ENCODE measurements around the gene ZNF546.
"Not testable (repeated sequence)": the region's sequence is repeated elsewhere in the genome, so short reads cannot be mapped to it uniquely, and the experiment has no call there.

ZNF546 gene

DNA sequence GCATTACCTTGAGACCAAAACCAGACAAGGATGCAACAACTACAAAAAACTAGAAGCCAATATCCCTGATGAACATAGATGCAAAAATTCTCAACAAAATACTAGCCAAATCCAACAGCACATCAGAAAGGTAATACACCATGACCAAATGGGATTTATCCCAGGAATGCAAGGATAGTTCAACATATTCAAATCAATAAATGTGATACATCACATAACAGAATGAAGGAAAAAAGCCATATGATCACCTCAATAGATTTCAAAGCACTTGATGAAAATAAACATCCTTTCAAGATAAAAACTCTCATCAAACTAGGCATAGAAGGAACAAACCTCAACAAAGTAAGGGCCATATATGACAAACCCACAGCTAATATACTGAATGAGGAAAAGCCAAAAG lies 10.2 kb upstream of the ZNF546 start:
- DNase-seq (ENCODE audit: low read depth, low spot score): no peak

DNA sequence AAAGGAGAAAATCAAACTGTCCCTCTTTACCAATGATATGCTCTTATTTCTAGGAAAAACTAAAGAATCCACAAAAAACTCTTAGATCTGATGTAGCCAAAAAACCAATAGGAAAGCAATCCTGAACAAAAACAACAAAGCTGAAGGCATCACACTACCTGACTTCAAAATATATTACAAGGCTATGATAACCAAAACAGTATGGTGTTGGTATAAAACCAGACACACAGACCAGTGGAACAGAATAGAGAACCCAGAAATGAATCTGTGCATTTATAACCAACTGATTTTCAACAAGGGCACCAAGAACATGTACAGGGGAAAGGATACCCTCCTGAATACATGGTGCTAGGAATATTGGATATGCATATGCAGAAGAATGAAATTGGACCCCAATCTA lies 9.7 kb upstream of the ZNF546 start:
- DNase-seq (ENCODE audit: low read depth, low spot score): no peak

DNA sequence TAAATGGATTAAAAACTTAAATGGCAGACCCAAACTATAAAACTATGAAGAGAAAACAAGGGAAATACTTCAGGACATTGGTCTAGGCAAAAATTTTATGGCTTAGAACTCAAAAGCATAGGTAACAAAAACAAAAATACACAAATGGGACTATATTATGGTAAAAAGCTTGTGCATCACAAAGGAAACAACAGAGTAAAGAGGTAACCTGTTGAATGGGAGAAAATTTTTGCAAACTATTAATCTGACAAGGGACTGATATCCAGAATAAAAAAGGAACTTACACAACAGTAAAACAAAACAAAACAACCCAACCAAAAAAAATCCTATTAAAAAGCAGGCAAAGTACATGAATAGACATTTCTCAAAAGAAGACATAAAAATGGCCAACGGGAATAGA lies 9.3 kb upstream of the ZNF546 start:
- DNase-seq (ENCODE audit: low read depth, low spot score): no peak

DNA sequence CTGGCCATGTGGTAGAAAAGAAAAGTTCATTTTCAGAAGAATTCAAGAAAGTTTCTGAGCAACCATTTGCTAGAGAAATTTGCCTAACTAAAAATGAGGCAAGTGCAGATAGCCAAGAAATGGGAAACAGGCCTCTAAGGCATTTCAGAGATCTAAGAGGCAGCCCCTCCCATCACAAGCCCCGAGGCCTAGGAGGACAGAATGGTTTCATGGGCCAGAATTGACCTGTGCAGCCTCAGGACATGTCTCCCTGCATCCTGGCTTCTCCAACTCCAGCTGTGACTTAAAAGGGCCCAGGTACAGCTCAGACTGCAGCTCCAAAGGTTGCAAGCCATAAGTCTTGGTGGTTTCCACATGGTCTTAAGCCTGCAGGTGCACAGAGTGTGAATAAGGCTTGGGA lies 3.3 kb upstream of the ZNF546 start:
- no peak for DNase-seq (ENCODE audit: low read depth, low spot score)

DNA sequence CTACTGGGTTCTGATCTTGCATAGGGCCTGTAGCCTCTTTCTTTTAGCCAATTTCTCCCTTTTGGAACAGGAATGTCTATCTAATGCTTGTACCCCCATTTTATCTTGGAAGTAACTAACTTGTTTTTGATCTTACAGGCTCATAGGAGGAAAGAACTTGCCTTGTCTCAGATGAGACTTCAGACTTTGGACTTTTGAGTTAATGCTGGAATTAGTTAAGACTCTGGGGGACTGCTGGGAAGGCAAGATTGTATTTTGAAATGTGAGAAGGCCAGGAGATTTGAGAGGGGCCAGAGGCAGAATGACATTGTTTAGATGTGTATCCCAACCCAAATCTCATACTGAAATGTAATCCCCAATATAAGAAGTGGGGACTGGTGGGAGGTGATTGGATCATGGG lies 2.5 kb upstream of the ZNF546 start:
- DNase-seq (ENCODE audit: low read depth, low spot score): no peak

DNA sequence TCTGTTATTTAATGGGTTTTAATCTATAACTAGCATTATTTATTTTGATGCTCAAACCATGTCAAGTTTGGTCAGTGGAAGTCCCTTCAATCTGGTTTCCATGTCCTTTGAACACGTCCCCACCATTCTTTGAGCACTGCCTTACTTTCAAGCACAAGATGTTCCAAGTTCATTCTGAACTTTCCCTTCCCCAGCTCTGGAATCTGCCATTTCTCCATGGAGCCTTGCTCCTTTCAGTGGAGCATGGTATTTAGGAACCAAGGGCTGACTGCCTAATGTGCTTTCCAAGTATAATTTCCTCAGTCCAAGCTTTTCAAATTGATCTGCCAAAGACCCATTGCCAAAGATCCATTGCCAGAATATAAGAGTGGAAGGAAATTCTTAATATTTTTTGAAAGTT lies 1.1 kb upstream of the ZNF546 start:
- no peak for DNase-seq (ENCODE audit: low read depth, low spot score)

DNA sequence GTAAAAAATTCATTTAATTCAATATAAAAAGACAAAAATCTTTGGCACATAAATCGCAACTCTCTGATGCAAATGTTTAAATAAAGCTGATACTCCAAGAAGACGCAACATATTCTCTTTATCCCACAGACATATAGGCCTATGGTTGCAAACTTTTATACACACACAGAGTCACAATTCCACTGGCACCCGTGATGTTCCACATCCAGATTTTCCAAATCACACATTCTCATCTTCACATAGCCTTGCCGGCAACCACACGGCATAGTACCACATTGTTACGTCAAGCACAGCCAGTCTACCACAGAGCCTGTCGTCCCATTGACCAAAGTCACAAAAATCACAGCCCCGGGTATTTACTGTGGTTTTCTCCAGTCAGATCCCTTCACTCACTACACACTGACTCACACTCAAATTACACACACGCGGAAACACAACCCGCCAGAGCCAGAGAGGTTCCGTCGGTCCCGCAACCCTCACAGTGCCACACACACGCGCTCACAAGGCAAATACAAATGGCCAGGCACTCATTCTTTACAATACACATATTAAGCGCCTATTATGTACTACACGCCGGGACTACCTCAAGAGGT lies 546 bp upstream of the ZNF546 start:
- DNase-seq (ENCODE audit: low read depth, low spot score): no peak

DNA sequence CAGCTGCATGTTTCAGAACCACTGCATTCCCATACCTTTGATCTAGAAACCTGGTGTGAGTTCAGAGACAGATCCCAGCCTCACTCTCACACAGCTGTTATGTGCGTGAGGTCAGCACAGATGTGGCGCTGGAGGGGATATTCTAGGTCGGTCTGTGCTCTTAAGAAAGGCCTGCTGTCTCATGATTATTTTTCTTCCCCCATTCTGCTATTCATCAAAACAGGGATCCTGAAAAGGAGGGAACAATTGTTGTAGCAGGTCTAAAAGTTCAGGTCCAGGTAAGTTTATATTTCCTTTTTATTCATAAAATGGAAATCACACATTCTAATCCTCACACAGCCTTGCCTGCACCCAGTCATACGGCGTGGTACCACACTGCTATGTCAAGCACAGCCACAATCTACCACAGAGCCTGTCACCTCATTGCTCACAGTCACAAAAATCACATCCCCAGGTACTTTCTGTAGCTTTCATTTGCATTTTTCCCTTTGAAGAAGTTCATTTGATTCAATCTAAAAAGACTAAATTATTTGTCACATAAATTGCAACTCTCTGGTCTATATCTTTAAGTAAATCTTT lies 867 bp downstream of the ZNF546 start:
- DNase-seq (ENCODE audit: low read depth, low spot score): no peak

DNA sequence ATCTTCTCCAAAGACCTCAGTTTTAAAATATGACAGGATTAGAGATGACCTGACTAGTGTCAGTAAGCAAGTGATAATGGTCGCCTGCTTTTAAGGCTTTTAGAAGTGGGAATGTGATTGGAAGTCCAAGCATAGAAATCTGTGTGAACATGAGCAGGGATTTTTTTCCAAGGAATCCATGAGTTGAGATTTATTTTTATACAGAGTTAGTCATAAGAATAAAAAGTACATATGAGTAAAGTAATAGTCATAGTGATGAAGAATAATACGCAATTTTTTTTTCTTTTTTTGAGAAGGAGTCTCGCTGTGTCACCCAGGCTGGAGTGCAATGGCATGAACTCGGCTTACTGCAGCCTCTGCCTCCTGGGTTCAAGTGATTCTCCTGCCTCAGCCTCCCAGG lies 1.6 kb downstream of the ZNF546 start:
- no peak for DNase-seq (ENCODE audit: low read depth, low spot score)

DNA sequence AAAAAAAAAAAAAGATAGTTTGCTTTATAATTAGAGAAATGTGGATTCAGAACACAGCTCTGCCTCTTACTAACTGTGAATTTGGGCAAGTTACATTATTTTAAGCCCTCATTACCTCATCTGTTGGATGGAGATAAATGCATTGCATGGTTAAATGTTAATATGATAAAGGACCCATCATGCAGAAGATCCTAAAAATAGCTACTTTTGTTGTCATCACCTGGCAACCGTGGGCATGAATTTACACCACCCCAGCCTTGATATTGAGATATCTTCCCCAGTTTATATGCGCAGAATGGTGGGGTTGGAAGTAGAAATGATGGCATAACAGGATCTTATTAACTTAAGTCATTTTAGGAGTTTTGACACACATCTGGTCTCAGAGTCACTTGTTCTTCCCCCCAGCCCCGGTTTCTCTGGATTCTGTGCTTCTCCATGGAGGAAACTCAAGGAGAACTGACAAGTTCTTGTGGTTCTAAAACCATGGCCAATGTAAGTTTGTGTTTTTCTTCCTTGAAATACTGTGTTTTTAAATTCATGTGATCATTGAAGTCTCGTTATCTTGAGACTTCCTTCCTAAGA lies 8.9 kb downstream of the ZNF546 start:
- no peak for DNase-seq (ENCODE audit: low read depth, low spot score)

DNA sequence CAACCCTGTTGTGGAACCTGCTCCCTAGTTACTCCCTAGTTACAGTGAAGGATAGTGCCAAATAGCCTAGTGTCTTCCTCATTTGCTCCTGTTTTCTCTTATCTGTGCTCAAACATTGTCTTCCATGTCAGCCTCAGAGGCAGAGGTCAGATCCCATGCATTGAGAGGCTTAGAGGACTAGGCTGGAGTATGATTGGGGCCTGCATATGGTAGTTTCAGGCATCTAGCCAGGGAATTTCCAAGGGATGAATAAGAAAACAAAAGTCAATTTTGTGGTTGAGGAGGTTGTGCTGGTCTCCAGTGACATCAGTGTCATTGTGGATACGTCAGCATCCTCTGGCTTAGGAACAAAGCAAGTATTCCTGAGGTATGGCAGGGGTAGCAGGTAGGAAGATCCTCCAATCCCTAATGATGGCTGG lies 9.4 kb downstream of the ZNF546 start:
- DNase-seq (ENCODE audit: low read depth, low spot score): no peak

DNA sequence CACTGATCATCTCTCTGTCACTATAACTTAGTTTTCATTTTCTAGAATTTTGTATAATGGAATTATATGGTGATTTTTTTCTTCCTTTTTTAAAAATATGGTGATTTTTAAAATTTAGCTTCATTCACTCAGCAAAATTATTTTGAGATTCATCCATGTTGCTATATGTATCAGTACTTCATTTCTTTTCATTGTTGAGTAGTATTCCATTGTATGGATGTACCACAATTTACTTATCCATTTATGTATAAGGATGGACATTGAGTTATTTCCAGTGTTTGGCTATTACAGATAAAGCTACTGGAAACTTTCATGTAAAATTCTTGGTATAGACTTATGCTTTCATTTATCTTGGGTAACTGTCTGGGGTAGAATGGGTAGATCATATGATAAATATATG lies 12.8 kb downstream of the ZNF546 start:
- DNase-seq (ENCODE audit: low read depth, low spot score): no peak

DNA sequence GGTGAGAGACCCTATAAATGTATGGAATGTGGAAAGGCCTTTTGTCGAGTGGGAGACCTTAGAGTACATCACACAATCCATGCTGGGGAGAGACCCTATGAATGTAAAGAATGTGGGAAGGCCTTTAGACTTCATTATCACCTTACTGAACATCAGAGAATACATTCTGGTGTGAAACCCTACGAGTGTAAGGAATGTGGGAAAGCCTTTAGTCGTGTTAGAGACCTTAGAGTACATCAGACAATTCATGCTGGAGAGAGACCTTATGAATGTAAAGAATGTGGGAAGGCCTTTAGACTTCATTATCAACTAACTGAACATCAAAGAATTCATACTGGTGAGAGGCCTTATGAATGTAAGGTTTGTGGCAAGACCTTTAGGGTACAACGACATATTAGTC lies 17.1 kb downstream of the ZNF546 start:
- DNase-seq (ENCODE audit: low read depth, low spot score): no peak

DNA sequence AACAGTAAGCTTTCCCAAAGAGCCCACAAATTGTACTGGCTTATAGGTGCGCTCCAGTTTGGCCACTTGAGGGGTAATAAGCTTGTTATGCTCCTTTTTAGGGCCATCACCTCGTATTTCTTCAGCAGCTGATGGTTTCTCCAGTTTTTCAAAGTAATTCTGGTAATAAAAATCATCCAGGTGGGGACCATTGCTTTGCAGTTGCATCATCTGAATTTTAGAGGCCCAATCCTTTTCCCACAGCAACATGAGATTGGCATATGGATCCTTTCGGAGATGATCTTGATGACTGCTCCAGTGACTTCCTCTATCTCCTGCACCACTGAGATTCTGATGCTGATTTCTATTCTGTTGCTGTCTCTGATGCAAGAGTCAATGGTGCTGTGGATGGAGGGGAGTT lies 27.1 kb downstream of the ZNF546 start:
- DNase-seq (ENCODE audit: low read depth, low spot score): no peak

DNA sequence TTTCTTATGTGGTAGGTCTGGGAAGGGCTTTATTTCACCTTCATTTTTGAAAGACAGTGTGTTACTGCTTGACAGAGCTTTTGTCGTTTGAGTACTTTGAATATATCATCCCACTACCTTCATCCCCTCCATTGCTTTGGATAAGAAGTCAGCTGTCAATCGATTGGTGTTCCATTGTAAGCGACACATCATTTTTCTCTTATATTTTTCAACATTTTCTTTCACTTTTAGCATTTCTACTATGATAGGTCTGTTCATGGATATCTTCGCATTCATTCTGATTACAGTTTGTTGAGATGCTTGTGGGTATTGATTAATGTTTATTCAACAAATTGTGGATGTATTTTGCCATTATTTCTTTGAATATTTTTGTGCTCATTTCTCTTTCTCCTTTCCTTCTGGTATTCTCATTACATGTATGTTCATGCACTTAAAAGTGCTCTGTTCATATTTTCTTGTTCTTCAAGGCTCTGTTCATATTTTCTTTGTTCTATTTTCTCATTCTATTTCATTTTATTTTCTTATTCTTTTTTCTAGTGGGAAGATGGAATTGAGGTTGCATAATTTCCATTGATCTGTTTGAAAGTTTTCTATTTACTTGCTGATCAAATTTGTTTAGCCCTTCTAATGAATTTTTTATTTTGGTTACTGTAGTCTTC lies 29.2 kb downstream of the ZNF546 start:
- DNase-seq (ENCODE audit: low read depth, low spot score): no peak

DNA sequence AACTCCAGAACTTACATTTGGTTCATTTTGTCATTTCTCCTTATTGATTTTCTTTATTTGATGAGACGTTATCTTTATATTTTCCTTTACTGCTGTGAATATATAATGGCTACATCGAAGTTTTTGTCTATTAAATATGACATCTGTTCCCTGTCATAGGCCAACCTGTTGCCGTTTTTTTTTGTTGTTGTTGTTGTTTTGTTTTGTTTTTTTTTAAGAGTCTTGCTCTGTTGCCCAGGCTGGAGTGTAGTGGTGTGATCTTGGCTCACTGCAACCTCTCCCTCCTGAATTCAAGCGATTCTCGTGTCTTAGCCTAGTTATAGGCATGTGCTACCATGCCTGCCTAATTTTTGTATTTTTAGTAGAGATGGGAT lies 29.7 kb downstream of the ZNF546 start:
- DNase-seq (ENCODE audit: low read depth, low spot score): no peak

DNA sequence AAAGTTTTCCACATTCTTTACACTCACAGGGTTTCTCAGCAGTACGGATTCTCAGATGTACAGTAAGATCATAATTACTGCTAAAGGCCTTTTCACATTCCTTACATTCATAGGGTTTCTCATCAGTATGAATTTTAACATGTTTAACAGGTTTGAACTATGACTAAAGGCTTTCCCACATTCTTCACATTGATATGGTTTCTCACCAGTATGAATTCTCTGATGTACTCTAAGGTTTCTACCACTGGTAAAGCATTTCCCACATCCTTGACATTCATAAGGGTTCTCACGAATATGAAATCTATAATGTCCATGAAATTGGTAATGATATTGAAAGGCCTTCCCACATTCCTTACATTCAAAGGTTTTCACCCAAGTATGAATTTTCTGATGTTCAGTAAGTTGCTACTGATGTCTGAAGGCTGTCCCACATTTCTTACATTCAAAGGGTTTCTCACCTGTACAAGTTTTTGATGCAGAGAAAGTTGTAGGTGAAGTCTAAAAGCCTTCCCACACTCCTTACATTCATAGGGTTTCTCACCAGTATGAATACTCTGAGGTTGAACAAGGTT lies 37.2 kb downstream of the ZNF546 start:
- no peak for DNase-seq (ENCODE audit: low read depth, low spot score)

DNA sequence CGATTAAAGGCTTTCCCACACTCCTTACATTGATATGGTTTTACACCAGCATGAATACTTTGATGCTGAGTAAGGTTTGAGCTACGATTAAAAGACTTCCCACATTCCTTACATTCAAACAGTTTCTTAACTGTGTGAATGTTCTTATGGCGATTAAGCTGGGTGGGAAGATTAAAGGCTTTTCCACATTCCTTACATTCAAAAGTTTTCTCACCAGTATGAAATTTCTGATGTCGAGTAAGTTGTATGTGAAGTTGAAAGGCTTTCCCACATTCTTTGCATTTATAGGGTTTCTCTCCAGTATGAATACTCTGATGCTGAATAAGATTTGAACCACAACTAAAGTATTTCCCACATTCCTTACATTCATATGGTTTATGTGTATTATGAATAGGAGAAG lies 39.1 kb downstream of the ZNF546 start:
- no peak for DNase-seq (ENCODE audit: low read depth, low spot score)

DNA sequence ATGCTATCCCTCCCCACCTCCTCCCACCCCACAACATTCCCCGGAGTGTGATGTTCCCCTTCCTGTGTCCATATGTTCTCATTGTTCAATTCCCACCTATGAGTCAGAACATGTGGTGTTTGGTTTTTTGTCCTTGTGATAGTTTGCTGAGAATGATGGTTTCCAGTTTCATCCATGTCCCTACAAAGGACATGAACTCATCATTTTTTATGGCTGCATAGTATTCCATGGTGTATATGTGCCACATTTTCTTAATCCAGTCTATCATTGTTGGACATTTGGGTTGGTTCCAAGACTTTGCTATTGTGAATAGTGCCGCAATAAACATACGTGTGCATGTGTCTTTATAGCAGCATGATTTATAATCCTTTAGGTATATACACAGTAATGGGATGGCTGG lies 41.2 kb downstream of the ZNF546 start:
- DNase-seq (ENCODE audit: low read depth, low spot score): not testable (repeated sequence)

DNA sequence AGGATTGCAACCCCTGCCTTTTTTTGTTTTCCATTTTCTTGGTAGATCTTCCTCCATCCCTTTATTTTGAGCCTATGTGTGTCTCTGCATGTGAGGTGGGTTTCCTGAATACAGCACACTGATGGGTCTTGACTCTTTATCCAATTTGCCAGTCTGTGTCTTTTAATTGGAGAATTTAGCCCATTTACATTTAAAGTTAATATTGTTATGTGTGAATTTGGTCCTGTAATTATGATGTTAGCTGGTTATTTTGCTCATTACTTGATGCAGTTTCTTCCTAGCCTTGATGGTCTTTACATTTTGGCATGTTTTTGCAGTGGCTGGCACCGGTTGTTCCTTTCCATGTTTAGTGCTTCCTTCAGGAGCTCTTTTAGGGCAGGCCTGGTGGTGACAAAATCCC lies 44.9 kb downstream of the ZNF546 start:
- not testable (repeated sequence) for DNase-seq (ENCODE audit: low read depth, low spot score)

DNA sequence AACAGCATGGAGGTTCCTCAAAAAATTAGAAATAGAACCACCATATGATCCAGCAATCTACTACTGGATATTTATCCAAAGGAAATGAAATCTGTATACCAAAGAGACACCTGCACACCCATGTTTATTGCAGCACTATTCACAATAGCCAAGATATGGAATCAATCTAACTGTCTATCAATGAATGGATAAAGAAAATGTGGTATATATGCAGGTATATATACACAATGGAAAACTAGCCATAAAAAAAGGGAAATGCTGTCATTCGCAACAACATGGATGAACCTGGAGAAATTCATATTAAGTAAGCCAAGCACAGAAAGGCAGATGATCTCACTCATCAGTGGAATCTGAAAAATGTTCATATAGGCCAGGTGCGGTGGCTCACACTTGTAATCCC lies 56.6 kb downstream of the ZNF546 start:
- no peak for DNase-seq (ENCODE audit: low read depth, low spot score)

DNA sequence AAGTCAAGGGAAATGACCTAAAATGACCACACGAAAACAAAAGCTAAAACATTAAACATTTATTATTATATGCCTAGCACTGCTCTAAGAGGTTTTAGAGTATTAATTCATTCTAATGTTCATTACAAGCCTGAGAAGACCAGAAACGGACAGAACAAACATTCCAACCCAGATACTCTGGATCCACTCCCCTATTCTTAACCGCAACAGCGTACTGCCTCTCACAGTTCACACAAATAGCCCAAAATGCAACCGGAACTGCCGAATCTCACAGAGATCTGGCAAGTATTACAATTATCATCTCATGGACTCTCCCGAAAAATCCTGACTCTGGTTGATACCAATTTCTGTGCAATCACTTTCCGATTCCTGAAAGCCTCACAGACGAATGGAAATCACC lies 57.8 kb downstream of the ZNF546 start:
- DNase-seq (ENCODE audit: low read depth, low spot score): no peak

DNA sequence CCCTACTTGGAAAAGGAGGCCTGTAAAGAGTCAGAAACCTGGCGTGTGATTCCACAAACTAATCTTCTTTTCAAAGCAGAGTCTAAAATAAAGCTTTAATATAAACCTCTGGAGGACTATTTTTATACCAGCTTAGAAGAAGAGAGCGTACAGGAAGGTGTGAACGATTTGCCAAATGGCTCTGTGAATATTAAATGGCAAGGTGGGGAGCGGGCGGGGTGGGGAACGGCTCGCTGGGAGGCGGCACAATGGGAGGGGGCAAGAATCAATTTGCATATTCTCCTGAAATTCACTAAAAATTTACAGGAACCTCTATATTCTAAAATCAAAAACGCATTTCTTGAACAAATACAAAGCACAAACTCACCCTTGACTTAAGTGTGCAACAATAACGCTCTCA lies 58.2 kb downstream of the ZNF546 start:
- DNase-seq (ENCODE audit: low read depth, low spot score): no peak

Data from activated CD4-positive, CD25-positive, alpha-beta regulatory T cell treated with anti-CD3 and anti-CD28 coated beads, Interleukin-2, amount 50 U/mL, for 16 hours (primary cell).